ENCODE data around the gene MRPL20. TPM values are rescaled to one million over a fixed set of nuclear protein-coding genes. Genes with fewer than 3 reads are reported as not detected.
A peak's percentile ranks its signal among the peaks of the same experiment; 100 is the strongest.
"Not testable (repeated sequence)": the region's sequence is repeated elsewhere in the genome, so short reads cannot be mapped to it uniquely, and the experiment has no call there.

The MRPL20 gene
- polyA plus RNA-seq, 1 donor = 111 TPM

GRCh38 chr1:1387098-1388077, 19.7 kb downstream of the MRPL20 start:
- no peak for DNase-seq

GRCh38 chr1:1385931-1386330, 21.2 kb downstream of the MRPL20 start:
- DNase-seq = no peak

GRCh38 chr1:1385339-1385738, 21.8 kb downstream of the MRPL20 start:
- not testable (repeated sequence) for DNase-seq

- DNase-seq = no peak
These were observed 25.8 kb downstream of the MRPL20 start for GRCh38 chr1:1381294-1381693.

- no peak for DNase-seq
These were observed 26.2 kb downstream of the MRPL20 start for GRCh38 chr1:1380860-1381259.

GRCh38 chr1:1377540-1378205, 29.4 kb downstream of the MRPL20 start:
- no peak for DNase-seq

- no peak for DNase-seq
These were observed 30.4 kb downstream of the MRPL20 start for GRCh38 chr1:1376551-1377226.

GRCh38 chr1:1374929-1375662, 32.0 kb downstream of the MRPL20 start, which contains the start of gene AURKAIP1:
TSS of gene AURKAIP1 (minus strand) at chr1:1375207. CDS start at chr1:1374756, 451 bp downstream.
- DNase-seq = peak; percentile 100

- DNase-seq = no peak
These were observed 32.5 kb downstream of the MRPL20 start for GRCh38 chr1:1374589-1374928.

- DNase-seq = no peak
These were observed 33.1 kb downstream of the MRPL20 start for GRCh38 chr1:1373815-1374588.

- DNase-seq = no peak
These were observed 33.9 kb downstream of the MRPL20 start for GRCh38 chr1:1373051-1373814.

GRCh38 chr1:1371746-1372711, 35.1 kb downstream of the MRPL20 start:
- no peak for DNase-seq

- DNase-seq = no peak
These were observed 35.7 kb downstream of the MRPL20 start for GRCh38 chr1:1371364-1371745.

- no peak for DNase-seq
These were observed 36.3 kb downstream of the MRPL20 start for GRCh38 chr1:1370771-1371300.

- not testable (repeated sequence) for DNase-seq
These were observed 37.0 kb downstream of the MRPL20 start for GRCh38 chr1:1370094-1370493.

- no peak for DNase-seq
These were observed 39.8 kb downstream of the MRPL20 start for GRCh38 chr1:1367315-1367714.

- no peak for DNase-seq
These were observed 40.4 kb downstream of the MRPL20 start for GRCh38 chr1:1366699-1367066.

- no peak for DNase-seq
These were observed 41.0 kb downstream of the MRPL20 start for GRCh38 chr1:1365875-1366698.
